Transverse colon (tissue), 4 donors: ENCODE measurements around the gene LDHB. TPM values are rescaled to one million over a fixed set of nuclear protein-coding genes. Genes with fewer than 3 reads are reported as not detected.
A peak's percentile ranks its signal among the peaks of the same experiment; 100 is the strongest.

ENCODE experiments used
- DNase-seq: peaks from one replicate; pipeline ENCODE4 v3.0.0-alpha.2; 2019
- H3K27ac ChIP-seq, 4 donors: fragments of 200-600 bp; sonication (generic); 2 replicates each; pipeline ENCODE4 v1.5.1; 2016 to 2018; ENCODE audit warnings: inconsistent platforms in 4 of 4
- H3K27me3 ChIP-seq: fragments of 200-600 bp; sonication (generic); 2 replicates; pipeline ENCODE4 v1.5.1; 2017; ENCODE audit warnings: inconsistent platforms
- H3K36me3 ChIP-seq, 4 donors: fragments of 200-600 bp; sonication (generic); 2 replicates each; pipeline ENCODE4 v1.5.1; 2017 to 2019; ENCODE audit warnings: inconsistent platforms in 4 of 4
- H3K4me1 ChIP-seq, 4 donors: fragments of 200-600 bp; sonication (generic); 2 replicates each; pipeline ENCODE4 v1.5.1; 2017 to 2020; ENCODE audit warnings: inconsistent platforms in 4 of 4
- H3K4me3 ChIP-seq, 4 donors: fragments of 200-600 bp; sonication (generic); 1 replicate in 1 of 4; 2 replicates in 3 of 4; pipeline versions ENCODE4 v1.5.1 to v1.6.1; 2017 to 2019; ENCODE audit warnings: inconsistent platforms in 4 of 4
- H3K9me3 ChIP-seq, 2 donors: fragments of 200-600 bp; sonication (generic); 2 replicates each; pipeline ENCODE4 v1.5.1; 2017 to 2019; ENCODE audit warnings: inconsistent platforms in 2 of 2
- CTCF ChIP-seq, 5 experiments: fragments of 200-600 bp in 3 of 5; fragments of 450-650 bp in 2 of 5; sonication (generic) in 3 of 5; IDR thresholded peaks; 1 replicate in 2 of 5; 2 replicates in 3 of 5; pipeline ENCODE4 v1.5.1; 2016 to 2017; ENCODE audit warnings: antibody characterized with exemption in 5 of 5, inconsistent platforms in 3 of 5, mild to moderate bottlenecking in 2 of 5, moderate library complexity in 1 of 5
- EP300 ChIP-seq: sonication (generic); formaldehyde crosslinking; IDR thresholded peaks from one replicate; pipeline ENCODE4 v1.6.1; 2017; ENCODE audit warnings: antibody characterized with exemption, low read depth
- POLR2A ChIP-seq: fragments of 450-650 bp; IDR thresholded peaks from one replicate; pipeline ENCODE4 v1.6.1; 2016; ENCODE audit warnings: antibody characterized with exemption, mild to moderate bottlenecking, moderate library complexity
- POLR2AphosphoS5 ChIP-seq, 3 donors: sonication (generic); formaldehyde crosslinking; IDR thresholded peaks; one replicate each; pipeline ENCODE4 v1.6.1; 2016; ENCODE audit warnings: antibody characterized with exemption in 3 of 3
- WGBS, 2 donors: methylation state at CpG; one replicate each; pipeline ENCODE4 v1.1.5; 2018; ENCODE audit warnings: low coverage in 1 of 2; 5-methylcytosine and 5-hydroxymethylcytosine counted together
- in situ Hi-C, 4 donors: fragments of 200-750 bp; cut with MboI; loops; one replicate each; pipeline versions ENCODE4 v1.15.0 to v1.15.1; 2017; ENCODE audit warnings: low sequenced_read_pairs in 3 of 4, low pct_ligation_motif_present in 1 of 4, low pct_unique_long_range_greater_than_20kb in 1 of 4
- intact Hi-C: fragments of 100-400 bp; cut with DNase I; formaldehyde crosslinking; loops from one replicate; pipeline ENCODE4 v1.15.1; 2023; ENCODE audit warnings: low total_unique reads
- total RNA-seq, 4 donors: library from RNA; depleted of rRNA; stranded (reverse); fragments of >200 nt; gene quantifications; one replicate each; pipeline ENCODE4 v1.1.0, GENCODE V29; 2016

LDHB gene
- total RNA-seq, 4 donors from 2014 or later: 68.1 to 145 (median 118) TPM

- TF ChIP-seq EP300 (no peak), POLR2A (no peak), CTCF (IDR thresholded peaks at IDR 0.05) (peak in 3 of 5 experiments; percentile 17 to 28 (median 25))
- H3K27me3 ChIP-seq: no peaks in the 10 kb centered on the region
- H3K9me3 ChIP-seq: no peaks in the 10 kb centered on the region
- 68 to 73% methylated on average over 2 of the region's 2 CpGs for WGBS, 2 donors
- in situ Hi-C loops (no loop called here), intact Hi-C loops (no loop called here)
- H3K27ac ChIP-seq: no peak overlapping the region
- DNase-seq: no peak
- no peak overlapping the region for H3K4me3 ChIP-seq
- no peaks in the 10 kb centered on the region for H3K4me1 ChIP-seq
- H3K36me3 ChIP-seq: no peaks in the 10 kb centered on the region
Observed at GRCh38 chr12:21607701-21608100, 49.9 kb downstream of the LDHB start.

GRCh38 chr12:21606175-21606574, 51.5 kb downstream of the LDHB start:
- intact Hi-C loops (no loop called here), in situ Hi-C loops (no loop called here)
- no peak for DNase-seq
- Histone ChIP-seq H3K4me1 (no peaks in the 10 kb centered on the region), H3K36me3 (no peaks in the 10 kb centered on the region), H3K27me3 (no peaks in the 10 kb centered on the region), H3K27ac (no peak overlapping the region), H3K4me3 (no peak overlapping the region), H3K9me3 (no peaks in the 10 kb centered on the region)
- TF ChIP-seq EP300 (no peak), POLR2AphosphoS5 (IDR thresholded peaks at IDR 0.05) (no peak), CTCF (IDR thresholded peaks at IDR 0.05) (no peak), POLR2A (no peak)
- WGBS, 2 donors: 82 to 100% methylated on average over 1 of the region's 1 CpG

GRCh38 chr12:21604245-21605101, 53.2 kb downstream of the LDHB start, which contains the start of gene GYS2:
Gene GYS2, minus strand, starts transcription at chr12:21604847. Its CDS starts 255 bp downstream, at chr12:21604592.
- H3K4me1 ChIP-seq: no peaks in the 10 kb centered on the region
- no peaks in the 10 kb centered on the region for H3K9me3 ChIP-seq
- no peaks in the 10 kb centered on the region for H3K27me3 ChIP-seq
- 78 to 79% methylated on average over 3 to 7 of the region's 7 CpGs for WGBS, 2 donors
- in situ Hi-C loops (no loop called here), intact Hi-C loops (no loop called here)
- TF ChIP-seq POLR2A: no peak
- no peak for TF ChIP-seq EP300
- no peak for TF ChIP-seq CTCF (IDR thresholded peaks at IDR 0.05)
- no peak for TF ChIP-seq POLR2AphosphoS5 (IDR thresholded peaks at IDR 0.05)
- no peak for DNase-seq
- no peaks in the 10 kb centered on the region for H3K36me3 ChIP-seq
- H3K27ac ChIP-seq: no peak within 1 kb of the TSS
- H3K4me3 ChIP-seq: no peak within 1 kb of the TSS

- H3K27me3 ChIP-seq: no peaks in the 10 kb centered on the region
- WGBS, 2 donors: 68 to 82% methylated on average over 2 of the region's 2 CpGs
- no peak for DNase-seq
- H3K4me3 ChIP-seq: no peak overlapping the region
- in situ Hi-C loops (no loop called here), intact Hi-C loops (no loop called here)
- no peaks in the 10 kb centered on the region for H3K9me3 ChIP-seq
- no peak overlapping the region for H3K27ac ChIP-seq
- H3K4me1 ChIP-seq: no peaks in the 10 kb centered on the region
- H3K36me3 ChIP-seq: no peaks in the 10 kb centered on the region
- no peak for TF ChIP-seq CTCF (IDR thresholded peaks at IDR 0.05)
- no peak for TF ChIP-seq EP300
- no peak for TF ChIP-seq POLR2A
- no peak for TF ChIP-seq POLR2AphosphoS5 (IDR thresholded peaks at IDR 0.05)
Observed at GRCh38 chr12:21602774-21603173, 54.9 kb downstream of the LDHB start.
